HCT116 (cell line): ENCODE measurements around the gene MAP3K20. TPM values are rescaled to one million over a fixed set of nuclear protein-coding genes. Genes with fewer than 3 reads are reported as not detected.

Experiments
- ATAC-seq: fragments of 200-7000 bp; cut with Tn5 transposase; 2 replicates; pipeline ENCODE4 v1.9.1; 2020; ENCODE audit warnings: mild to moderate bottlenecking, moderate library complexity
- BruUV-seq: library from RNA; stranded (reverse); fragments of 400-500 nt; replicated peaks from 2 replicates; lab custom pipeline; 2021; lab: Mats Ljungman, UMichigan
- CTCF ChIA-PET: fragments of 300-600 bp; sonication (Branson Sonifier 250); formaldehyde crosslinking; loops from one replicate; lab custom pipeline; 2021; ENCODE audit warnings: antibody characterized with exemption; lab: Charles Lee
- POLR2A ChIA-PET: fragments of 300-600, 350-600 bp; sonication (Branson Sonifier 250); formaldehyde crosslinking; loops from one replicate; lab custom pipeline; 2021; ENCODE audit warnings: antibody characterized with exemption; lab: Charles Lee
- RAD21 ChIA-PET, 2 experiments: fragments of 300-600 bp; sonication (Branson Sonifier 250); formaldehyde crosslinking; loops; one replicate each; lab custom pipeline; 2023; ENCODE audit warnings: low total read pairs in 2 of 2; ENCODE audit not compliant: uncharacterized antibody in 2 of 2, unreplicated experiment in 2 of 2, low non-redundant PET in 1 of 2; lab: Charles Lee
- DNase-seq: peaks from one replicate; pipeline ENCODE4 v3.0.0-alpha.2; 2010; ENCODE audit warnings: low read depth, low spot score
- H2AFZ ChIP-seq: fragments of 200-600 bp; shearing (Covaris generic), sonication (generic); 2 replicates; pipeline ENCODE4 v1.6.1; 2017; ENCODE audit warnings: low read depth, mixed run types, mixed read lengths, antibody characterized with exemption, low read length; ENCODE audit not compliant: poor library complexity, severe bottlenecking
- H3K27ac ChIP-seq: 2 replicates; pipeline ENCODE4 v1.5.1; 2012; ENCODE audit warnings: low read depth, low read length
- H3K27me3 ChIP-seq: fragments of 200-600 bp; sonication (generic); 2 replicates; pipeline ENCODE4 v1.6.1; 2016; ENCODE audit warnings: mixed run types, low read length, mixed read lengths; ENCODE audit not compliant: insufficient read depth
- H3K36me3 ChIP-seq, 2 experiments: fragments of 200-500 bp in 1 of 2; fragments of 200-600 bp in 1 of 2; sonication (Bioruptor generic) in 1 of 2; sonication (generic) in 1 of 2; 2 replicates each; pipeline versions ENCODE4 v1.5.1 to v1.6.1; 2014 to 2016; ENCODE audit warnings: low read length in 2 of 2, inconsistent platforms in 1 of 2, mixed read lengths in 1 of 2, mixed run types in 1 of 2; ENCODE audit not compliant: insufficient read depth in 2 of 2, control insufficient read depth in 1 of 2
- H3K4me1 ChIP-seq, 2 experiments: fragments of 200-600 bp in 1 of 2; sonication (generic) in 1 of 2; 2 replicates each; pipeline versions ENCODE4 v1.5.1 to v1.6.1; 2012 to 2017; ENCODE audit warnings: low read length in 2 of 2, inconsistent platforms in 1 of 2, mild to moderate bottlenecking in 1 of 2, mixed read lengths in 1 of 2, mixed run types in 1 of 2, moderate library complexity in 1 of 2; ENCODE audit not compliant: insufficient read depth in 2 of 2, control insufficient read depth in 1 of 2
- H3K4me2 ChIP-seq: fragments of 200-600 bp; sonication (generic); 2 replicates; pipeline ENCODE4 v1.6.1; 2017; ENCODE audit warnings: mixed run types, low read length, mixed read lengths
- H3K4me3 ChIP-seq, 2 experiments: fragments of 200-600 bp in 1 of 2; sonication (generic) in 1 of 2; replicated peaks in 1 of 2; 2 replicates each; pipeline ENCODE4 v1.5.1; 2011 to 2016; ENCODE audit warnings: low read length in 2 of 2, control low read depth in 1 of 2, low read depth in 1 of 2, mild to moderate bottlenecking in 1 of 2, mixed read lengths in 1 of 2, mixed run types in 1 of 2
- H3K79me2 ChIP-seq: fragments of 200-600 bp; sonication (generic); 2 replicates; pipeline ENCODE4 v1.6.1; 2017; ENCODE audit warnings: mild to moderate bottlenecking, mixed run types, low read length, moderate library complexity, mixed read lengths; ENCODE audit not compliant: insufficient read depth
- H3K9ac ChIP-seq: fragments of 200-600 bp; sonication (generic); 2 replicates; pipeline ENCODE4 v1.6.1; 2016; ENCODE audit warnings: low read length, mixed read lengths
- H3K9me2 ChIP-seq: fragments of 200-600 bp; sonication (generic), shearing (Covaris generic); 2 replicates; pipeline ENCODE4 v1.6.1; 2017; ENCODE audit warnings: mixed run types, mild to moderate bottlenecking, moderate library complexity; ENCODE audit not compliant: insufficient read depth
- H3K9me3 ChIP-seq, 2 experiments: fragments of 200-500 bp in 1 of 2; fragments of 200-600 bp in 1 of 2; sonication (Bioruptor generic) in 1 of 2; sonication (generic) in 1 of 2; 2 replicates each; pipeline ENCODE4 v1.6.1; 2014 to 2017; ENCODE audit warnings: low read length in 2 of 2, mixed read lengths in 2 of 2, inconsistent platforms in 1 of 2, low read depth in 1 of 2, mild to moderate bottlenecking in 1 of 2, mixed run types in 1 of 2, moderate library complexity in 1 of 2; ENCODE audit not compliant: control insufficient read depth in 1 of 2, insufficient read depth in 1 of 2
- H4K20me1 ChIP-seq: fragments of 200-600 bp; sonication (generic), shearing (Covaris generic); 2 replicates; pipeline ENCODE4 v1.6.1; 2017; ENCODE audit warnings: mixed run types, mild to moderate bottlenecking, moderate library complexity; ENCODE audit not compliant: insufficient read depth
- CBX3 ChIP-seq: IDR thresholded peaks from 2 replicates; pipeline ENCODE4 v1.6.1; 2012; ENCODE audit warnings: low read depth
- EGR1 ChIP-seq: IDR thresholded peaks from 2 replicates; pipeline ENCODE4 v1.6.1; 2012; ENCODE audit warnings: low read depth
- ZFX ChIP-seq: fragments of 450-650 bp; IDR thresholded peaks from 2 replicates; pipeline ENCODE4 v1.6.1; 2017
- intact Hi-C: fragments of 100-400 bp; cut with micrococcal nuclease; formaldehyde crosslinking; loops from 2 replicates; pipeline ENCODE4 v1.10.0; 2022
- total RNA-seq: library from RNA; stranded (reverse); gene quantifications from one replicate; pipeline ENCODE4 v1.2.1, GENCODE V29; 2021; ENCODE audit not compliant: unreplicated experiment
- TF ChIP-seq, protein P1 (sequence below): IDR thresholded peaks from 2 replicates; pipeline ENCODE4 v1.6.1; 2011; ENCODE audit warnings: mild to moderate bottlenecking, low read length, moderate library complexity; ENCODE audit not compliant: insufficient replicate concordance; ENCODE audit errors: extremely low read depth
- TF ChIP-seq, protein P2 (sequence below): IDR thresholded peaks from 2 replicates; pipeline ENCODE4 v1.6.1; 2012; ENCODE audit warnings: low read depth

Gene MAP3K20
- total RNA-seq, 1 experiment from 2014 or later = 40.0 TPM

DNA sequence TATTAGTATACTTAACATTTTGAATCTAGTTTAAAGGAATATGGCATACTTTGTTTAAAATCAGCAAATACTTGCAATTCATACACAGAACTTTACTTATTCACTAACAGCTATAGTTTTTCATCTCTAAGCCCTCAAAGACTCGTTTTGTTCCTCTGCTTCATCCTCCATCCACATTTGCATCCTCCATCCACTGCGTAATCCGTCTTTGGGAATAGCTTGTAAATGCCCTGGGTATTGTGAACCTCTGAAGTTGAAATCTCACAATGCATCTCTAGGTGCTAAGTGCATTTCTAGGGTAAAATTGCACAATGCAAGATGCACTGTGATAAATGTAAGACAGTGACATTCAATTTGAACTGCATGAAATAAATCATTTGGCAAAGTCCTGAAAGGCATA is 163.2 kb downstream of the MAP3K20 start (continued):
- TF ChIP-seq, protein P1, sequence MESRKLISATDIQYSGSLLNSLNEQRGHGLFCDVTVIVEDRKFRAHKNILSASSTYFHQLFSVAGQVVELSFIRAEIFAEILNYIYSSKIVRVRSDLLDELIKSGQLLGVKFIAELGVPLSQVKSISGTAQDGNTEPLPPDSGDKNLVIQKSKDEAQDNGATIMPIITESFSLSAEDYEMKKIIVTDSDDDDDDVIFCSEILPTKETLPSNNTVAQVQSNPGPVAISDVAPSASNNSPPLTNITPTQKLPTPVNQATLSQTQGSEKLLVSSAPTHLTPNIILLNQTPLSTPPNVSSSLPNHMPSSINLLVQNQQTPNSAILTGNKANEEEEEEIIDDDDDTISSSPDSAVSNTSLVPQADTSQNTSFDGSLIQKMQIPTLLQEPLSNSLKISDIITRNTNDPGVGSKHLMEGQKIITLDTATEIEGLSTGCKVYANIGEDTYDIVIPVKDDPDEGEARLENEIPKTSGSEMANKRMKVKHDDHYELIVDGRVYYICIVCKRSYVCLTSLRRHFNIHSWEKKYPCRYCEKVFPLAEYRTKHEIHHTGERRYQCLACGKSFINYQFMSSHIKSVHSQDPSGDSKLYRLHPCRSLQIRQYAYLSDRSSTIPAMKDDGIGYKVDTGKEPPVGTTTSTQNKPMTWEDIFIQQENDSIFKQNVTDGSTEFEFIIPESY = no peak
- no peak for TF ChIP-seq CBX3

DNA sequence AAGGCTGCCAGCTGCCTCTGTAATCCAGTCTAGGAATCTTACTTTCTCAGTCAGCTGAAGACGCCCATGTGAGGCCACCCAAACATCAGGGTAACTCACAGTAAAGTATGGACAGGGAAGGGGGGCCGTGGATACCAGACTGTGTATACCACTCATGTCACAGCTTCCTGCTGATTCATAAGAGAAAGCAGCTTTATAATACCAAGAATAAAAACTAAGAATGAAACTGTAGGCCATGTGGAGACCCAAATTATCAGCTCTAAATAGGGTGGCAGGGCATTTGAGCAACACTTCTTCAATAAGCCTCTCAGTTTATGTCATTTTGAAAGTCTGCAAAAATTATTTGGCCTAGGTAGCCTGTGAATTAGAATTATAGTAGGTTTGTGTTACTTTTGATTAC is 164.0 kb downstream of the MAP3K20 start:
- POLR2A ChIA-PET = no interaction called here

More for the DNA sequence above, 164.0 kb downstream of the MAP3K20 start:
- no peaks in the 10 kb centered on the region for H3K79me2 ChIP-seq
- DNase-seq (no peak), ATAC-seq (no peak)
- no peak overlapping the region for H2AFZ ChIP-seq
- no peak overlapping the region for H3K27ac ChIP-seq
- no peaks in the 10 kb centered on the region for H3K36me3 ChIP-seq
- intact Hi-C loops = no loop called here
- no peak for TF ChIP-seq EGR1
- TF ChIP-seq, protein P2, sequence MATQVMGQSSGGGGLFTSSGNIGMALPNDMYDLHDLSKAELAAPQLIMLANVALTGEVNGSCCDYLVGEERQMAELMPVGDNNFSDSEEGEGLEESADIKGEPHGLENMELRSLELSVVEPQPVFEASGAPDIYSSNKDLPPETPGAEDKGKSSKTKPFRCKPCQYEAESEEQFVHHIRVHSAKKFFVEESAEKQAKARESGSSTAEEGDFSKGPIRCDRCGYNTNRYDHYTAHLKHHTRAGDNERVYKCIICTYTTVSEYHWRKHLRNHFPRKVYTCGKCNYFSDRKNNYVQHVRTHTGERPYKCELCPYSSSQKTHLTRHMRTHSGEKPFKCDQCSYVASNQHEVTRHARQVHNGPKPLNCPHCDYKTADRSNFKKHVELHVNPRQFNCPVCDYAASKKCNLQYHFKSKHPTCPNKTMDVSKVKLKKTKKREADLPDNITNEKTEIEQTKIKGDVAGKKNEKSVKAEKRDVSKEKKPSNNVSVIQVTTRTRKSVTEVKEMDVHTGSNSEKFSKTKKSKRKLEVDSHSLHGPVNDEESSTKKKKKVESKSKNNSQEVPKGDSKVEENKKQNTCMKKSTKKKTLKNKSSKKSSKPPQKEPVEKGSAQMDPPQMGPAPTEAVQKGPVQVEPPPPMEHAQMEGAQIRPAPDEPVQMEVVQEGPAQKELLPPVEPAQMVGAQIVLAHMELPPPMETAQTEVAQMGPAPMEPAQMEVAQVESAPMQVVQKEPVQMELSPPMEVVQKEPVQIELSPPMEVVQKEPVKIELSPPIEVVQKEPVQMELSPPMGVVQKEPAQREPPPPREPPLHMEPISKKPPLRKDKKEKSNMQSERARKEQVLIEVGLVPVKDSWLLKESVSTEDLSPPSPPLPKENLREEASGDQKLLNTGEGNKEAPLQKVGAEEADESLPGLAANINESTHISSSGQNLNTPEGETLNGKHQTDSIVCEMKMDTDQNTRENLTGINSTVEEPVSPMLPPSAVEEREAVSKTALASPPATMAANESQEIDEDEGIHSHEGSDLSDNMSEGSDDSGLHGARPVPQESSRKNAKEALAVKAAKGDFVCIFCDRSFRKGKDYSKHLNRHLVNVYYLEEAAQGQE = no peak
- no peak for TF ChIP-seq ZFX
- TF ChIP-seq, all 23 proteins: peak for 0
- no peak overlapping the region for H3K4me3 ChIP-seq
- BruUV-seq = no TSS peak
- H3K9me3 ChIP-seq = no peaks in the 10 kb centered on the region
- H3K4me1 ChIP-seq = no peaks in the 10 kb centered on the region
- H3K9ac ChIP-seq = no peak overlapping the region
- no peaks in the 10 kb centered on the region for H3K9me2 ChIP-seq
- H3K27me3 ChIP-seq = no peaks in the 10 kb centered on the region
- H3K4me2 ChIP-seq = no peak overlapping the region
- ChIA-PET RAD21 (no interaction called here), CTCF (no interaction called here)
- no peaks in the 10 kb centered on the region for H4K20me1 ChIP-seq
